OCI-LY7 (cell line): Measurements from ENCODE around the gene ANKRD13C. TPM values are rescaled to one million over a fixed set of nuclear protein-coding genes. Genes with fewer than 3 reads are reported as not detected.
"Not testable (repeated sequence)": the region's sequence is repeated elsewhere in the genome, so short reads cannot be mapped to it uniquely, and the experiment has no call there.

ENCODE experiments used
- BruUV-seq: library from RNA; stranded (reverse); fragments of 400-500 nt; replicated peaks from 2 replicates; lab custom pipeline; 2021; lab: Mats Ljungman, UMichigan
- CTCF ChIA-PET: fragments of 300-600 bp; sonication (Branson Sonifier 250); formaldehyde crosslinking; loops from one replicate; lab custom pipeline; 2022; ENCODE audit warnings: antibody characterized with exemption; ENCODE audit not compliant: unreplicated experiment; lab: Charles Lee
- POLR2A ChIA-PET: fragments of 300-600 bp; sonication (Branson Sonifier 250); formaldehyde crosslinking; loops from one replicate; lab custom pipeline; 2022; ENCODE audit warnings: antibody characterized with exemption; lab: Charles Lee
- DNase-seq: peaks from one replicate; pipeline ENCODE4 v3.0.0-alpha.2; 2015; ENCODE audit warnings: low spot score
- H2AFZ ChIP-seq: fragments of 200-600 bp; sonication (generic), shearing (Covaris generic); 2 replicates; pipeline ENCODE4 v1.6.1; 2014; ENCODE audit warnings: mild to moderate bottlenecking, antibody characterized with exemption, low read length, moderate library complexity
- H3K27ac ChIP-seq: fragments of 200-600 bp; sonication (generic); 2 replicates; pipeline ENCODE4 v1.5.1; 2014; ENCODE audit warnings: mixed run types, low read depth, mild to moderate bottlenecking, moderate library complexity, low read length, inconsistent platforms; ENCODE audit not compliant: poor library complexity, severe bottlenecking
- H3K36me3 ChIP-seq: fragments of 200-600 bp; sonication (generic); 2 replicates; pipeline ENCODE4 v1.6.1; 2014; ENCODE audit warnings: mild to moderate bottlenecking, antibody characterized with exemption, low read length, moderate library complexity, mixed read lengths; ENCODE audit not compliant: insufficient read depth
- H3K4me1 ChIP-seq: fragments of 200-600 bp; sonication (generic); 2 replicates; pipeline ENCODE4 v1.5.1; 2014; ENCODE audit warnings: mild to moderate bottlenecking, low read length; ENCODE audit not compliant: insufficient read depth, poor library complexity, severe bottlenecking
- H3K4me2 ChIP-seq: fragments of 200-600 bp; sonication (generic); 2 replicates; pipeline ENCODE4 v1.6.1; 2014; ENCODE audit warnings: mild to moderate bottlenecking, low read length
- H3K4me3 ChIP-seq: fragments of 200-600 bp; sonication (generic); 2 replicates; pipeline ENCODE4 v1.5.1; 2014; ENCODE audit warnings: mild to moderate bottlenecking, low read depth, low read length; ENCODE audit not compliant: poor library complexity, severe bottlenecking
- H3K79me2 ChIP-seq: fragments of 200-600 bp; sonication (generic); 2 replicates; pipeline ENCODE4 v1.6.1; 2016; ENCODE audit warnings: low read depth, mild to moderate bottlenecking, low read length, moderate library complexity, mixed read lengths; ENCODE audit not compliant: insufficient read depth
- H3K9me2 ChIP-seq: fragments of 200-600 bp; sonication (generic); 2 replicates; pipeline ENCODE4 v1.6.1; 2016; ENCODE audit warnings: mild to moderate bottlenecking, low read length, mixed read lengths; ENCODE audit not compliant: insufficient read depth
- H3K9me3 ChIP-seq: fragments of 200-600 bp; sonication (generic); 2 replicates; pipeline ENCODE4 v1.6.1; 2014; ENCODE audit warnings: mild to moderate bottlenecking, mixed run types, low read length, mixed read lengths
- H4K20me1 ChIP-seq: fragments of 200-600 bp; sonication (generic); 2 replicates; pipeline ENCODE4 v1.6.1; 2014; ENCODE audit warnings: mild to moderate bottlenecking, antibody characterized with exemption, low read length, moderate library complexity, mixed read lengths; ENCODE audit not compliant: insufficient read depth
- EZH2phosphoT487 ChIP-seq: fragments of 200-600 bp; sonication (generic); IDR thresholded peaks from 2 replicates; pipeline ENCODE4 v1.6.1; 2018; ENCODE audit warnings: low read depth, borderline replicate concordance, mild to moderate bottlenecking, mixed run types, antibody characterized with exemption, low read length, moderate library complexity, mixed read lengths
- intact Hi-C: fragments of 100-400 bp; cut with micrococcal nuclease; formaldehyde crosslinking; loops from one replicate; pipeline ENCODE4 v1.10.0; 2022; ENCODE audit not compliant: unreplicated experiment
- total RNA-seq, 2 experiments: library from RNA; depleted of rRNA in 1 of 2; stranded (reverse); fragments of >200 nt in 1 of 2; shearing (Covaris generic) in 1 of 2; gene quantifications; 2 replicates each; pipeline ENCODE4 v1.2.3, GENCODE V29; 2014 to 2022
- TF ChIP-seq, protein P1 (sequence below): fragments of 200-600 bp; sonication (generic); conservative IDR thresholded peaks from 2 replicates; pipeline ENCODE4 v1.5.1; 2014; ENCODE audit warnings: mild to moderate bottlenecking, antibody characterized with exemption, low read length, moderate library complexity, mixed read lengths

The ANKRD13C gene
- total RNA-seq, 2 experiments from 2014 or later = 17.3 to 22.1 TPM

DNA sequence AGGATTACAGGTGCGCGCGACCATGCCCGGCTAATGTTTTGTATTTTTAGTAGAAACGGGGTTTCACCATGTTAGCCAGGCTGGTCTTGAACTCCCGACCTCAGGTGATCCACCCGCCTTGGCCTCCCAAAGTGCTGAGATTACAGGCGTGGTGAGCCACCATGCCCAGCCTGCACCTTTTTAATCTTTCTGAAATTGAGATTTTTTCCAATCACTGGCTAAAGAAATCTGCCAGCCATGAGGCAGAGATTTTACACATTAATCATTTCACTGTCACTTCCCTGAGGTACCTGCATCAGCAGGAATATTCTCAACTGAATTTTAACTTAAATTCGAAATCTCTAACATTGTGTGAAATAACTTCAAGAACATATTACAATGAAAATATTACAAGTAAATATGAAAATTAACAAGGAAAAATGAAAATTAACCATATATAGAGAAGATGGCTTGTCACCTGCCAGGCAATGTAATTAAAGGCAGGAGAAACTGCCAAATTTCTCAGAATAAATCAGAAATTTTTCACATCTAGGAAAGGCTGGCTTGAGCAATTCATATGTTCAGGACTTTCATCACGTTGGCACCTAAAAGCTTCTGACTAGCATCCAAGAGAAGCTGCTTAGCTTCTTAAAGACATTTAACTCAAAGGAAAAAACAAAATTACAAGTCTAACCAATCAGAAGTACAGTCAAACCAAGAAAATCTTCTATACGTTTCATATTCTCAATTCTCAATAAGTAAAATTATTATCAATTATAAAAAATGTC, 5.9 kb downstream of the ANKRD13C start:
- Histone ChIP-seq H3K4me1 (peaks cover 8% of the 10 kb centered on the region), H3K9me2 (no peaks in the 10 kb centered on the region)
- CTCF ChIA-PET = no interaction called here

DNA sequence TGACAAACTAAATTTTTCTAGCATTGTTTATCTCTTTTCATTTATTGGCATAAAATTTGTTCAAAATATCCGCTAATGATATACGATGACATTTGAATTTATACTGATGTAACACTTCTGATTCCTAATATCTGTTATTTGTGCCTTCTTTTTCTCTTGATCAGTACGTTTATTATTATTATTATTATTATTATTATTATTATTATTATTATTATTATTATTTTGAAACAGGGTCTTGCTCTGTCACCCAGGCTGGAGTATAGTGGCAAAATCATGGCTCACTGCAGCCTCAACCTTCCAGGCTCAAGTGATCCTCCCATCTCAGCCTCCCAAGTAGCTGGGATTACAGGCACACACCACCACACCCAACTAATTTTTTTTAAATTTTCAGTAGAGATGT, 14.9 kb downstream of the ANKRD13C start:
- BruUV-seq, H3K27ac ChIP-seq, intact Hi-C loops, H3K4me2 ChIP-seq, H3K4me3 ChIP-seq, H3K4me1 ChIP-seq, H4K20me1 ChIP-seq, DNase-seq, H3K9me2 ChIP-seq, CTCF ChIA-PET, H2AFZ ChIP-seq, H3K9me3 ChIP-seq: not testable (repeated sequence)
- peaks cover 32% of the 10 kb centered on the region for H3K36me3 ChIP-seq
- peaks cover 64% of the 10 kb centered on the region for H3K79me2 ChIP-seq
- POLR2A ChIA-PET = interaction anchor here (0.6 to 0.7 kb wide), 3 partner anchors 115 to 198 kb away, joined by 3 read pairs; no protein-coding TSS in a partner anchor

More for the DNA sequence above, 5.9 kb downstream of the ANKRD13C start:
- DNase-seq = no peak
- no peak overlapping the region for H3K4me2 ChIP-seq
- H3K4me3 ChIP-seq = no peak overlapping the region
- peaks cover 17% of the 10 kb centered on the region; the same call in 1 of the 2 replicates for H4K20me1 ChIP-seq
- BruUV-seq = no TSS peak
- peaks cover 98% of the 10 kb centered on the region for H3K79me2 ChIP-seq
- H2AFZ ChIP-seq = no peak overlapping the region
- no peak overlapping the region for H3K27ac ChIP-seq
- TF ChIP-seq EZH2phosphoT487 = no peak
- TF ChIP-seq, protein P1, sequence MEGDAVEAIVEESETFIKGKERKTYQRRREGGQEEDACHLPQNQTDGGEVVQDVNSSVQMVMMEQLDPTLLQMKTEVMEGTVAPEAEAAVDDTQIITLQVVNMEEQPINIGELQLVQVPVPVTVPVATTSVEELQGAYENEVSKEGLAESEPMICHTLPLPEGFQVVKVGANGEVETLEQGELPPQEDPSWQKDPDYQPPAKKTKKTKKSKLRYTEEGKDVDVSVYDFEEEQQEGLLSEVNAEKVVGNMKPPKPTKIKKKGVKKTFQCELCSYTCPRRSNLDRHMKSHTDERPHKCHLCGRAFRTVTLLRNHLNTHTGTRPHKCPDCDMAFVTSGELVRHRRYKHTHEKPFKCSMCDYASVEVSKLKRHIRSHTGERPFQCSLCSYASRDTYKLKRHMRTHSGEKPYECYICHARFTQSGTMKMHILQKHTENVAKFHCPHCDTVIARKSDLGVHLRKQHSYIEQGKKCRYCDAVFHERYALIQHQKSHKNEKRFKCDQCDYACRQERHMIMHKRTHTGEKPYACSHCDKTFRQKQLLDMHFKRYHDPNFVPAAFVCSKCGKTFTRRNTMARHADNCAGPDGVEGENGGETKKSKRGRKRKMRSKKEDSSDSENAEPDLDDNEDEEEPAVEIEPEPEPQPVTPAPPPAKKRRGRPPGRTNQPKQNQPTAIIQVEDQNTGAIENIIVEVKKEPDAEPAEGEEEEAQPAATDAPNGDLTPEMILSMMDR = no peak
- POLR2A ChIA-PET = interaction anchor here (0.6 to 2.0 kb wide), 3 partner anchors 62 to 1665 kb away, joined by 3 to 11 read pairs (median 5); no protein-coding TSS in a partner anchor
- H3K9me3 ChIP-seq = no peaks in the 10 kb centered on the region
- intact Hi-C loops = no loop called here
- peaks cover 38% of the 10 kb centered on the region for H3K36me3 ChIP-seq

DNA sequence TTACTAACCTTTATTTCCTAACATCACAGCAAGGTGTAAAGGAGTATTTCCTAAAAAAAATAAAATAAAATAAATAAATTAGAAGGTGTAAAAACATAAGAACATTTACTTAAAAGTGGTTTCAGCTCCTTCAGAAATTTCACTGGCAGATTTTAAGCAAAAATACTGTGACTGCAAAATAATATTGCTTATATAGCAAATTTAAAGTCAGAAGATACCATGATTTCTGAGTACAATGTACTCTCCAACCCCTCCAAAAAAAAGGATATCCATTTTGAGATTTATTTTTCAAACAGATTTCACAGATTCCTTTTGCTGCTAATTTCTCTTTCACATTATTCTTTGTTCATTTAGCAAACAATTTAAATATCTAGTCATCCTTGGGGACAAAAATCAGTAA, 18.5 kb downstream of the ANKRD13C start:
- TF ChIP-seq, protein P1 = no peak
- TF ChIP-seq EZH2phosphoT487 = no peak
- 0 out of 2 replicates have a peak, but pooled peaks cover 3% of the 10 kb centered on the region for H4K20me1 ChIP-seq
- BruUV-seq = no TSS peak
- H2AFZ ChIP-seq = no peak overlapping the region
- ChIA-PET POLR2A (no interaction called here), CTCF (no interaction called here)
- no peaks in the 10 kb centered on the region for H3K4me1 ChIP-seq
- no peaks in the 10 kb centered on the region for H3K9me3 ChIP-seq
- intact Hi-C loops = no loop called here
- no peak overlapping the region for H3K27ac ChIP-seq
- H3K36me3 ChIP-seq = peaks cover 31% of the 10 kb centered on the region
- H3K4me3 ChIP-seq = no peak overlapping the region
- no peak for DNase-seq
- no peaks in the 10 kb centered on the region for H3K9me2 ChIP-seq
- H3K4me2 ChIP-seq = no peak overlapping the region
- peaks cover 42% of the 10 kb centered on the region for H3K79me2 ChIP-seq
